MM.1S (cell line): ENCODE results near the gene NFAT5.

ENCODE experiments used
- DNase-seq: peaks from one replicate; pipeline ENCODE4 v3.0.0-alpha.2; 2015
- H2AFZ ChIP-seq: fragments of 300-600 bp; sonication (generic); 2 replicates; pipeline ENCODE4 v1.6.0; 2016; ENCODE audit warnings: antibody characterized with exemption, low read length
- H3F3A ChIP-seq: fragments of 300-600 bp; sonication (generic); 2 replicates; pipeline ENCODE4 v1.6.1; 2016; ENCODE audit warnings: mild to moderate bottlenecking, antibody characterized with exemption, low read length, moderate library complexity, mixed read lengths; ENCODE audit not compliant: insufficient read depth
- H3K27ac ChIP-seq: fragments of 300-600 bp; sonication (generic); 2 replicates; pipeline ENCODE4 v1.5.1; 2016; ENCODE audit warnings: mild to moderate bottlenecking, low read length
- H3K27me3 ChIP-seq: fragments of 300-600 bp; sonication (generic); replicated peaks from 2 replicates; pipeline ENCODE4 v1.6.0; 2016; ENCODE audit warnings: low read length; ENCODE audit not compliant: insufficient read depth
- H3K36me3 ChIP-seq: fragments of 300-600 bp; sonication (generic); replicated peaks from 2 replicates; pipeline ENCODE4 v1.6.1; 2016; ENCODE audit warnings: mild to moderate bottlenecking, low read length, mixed read lengths; ENCODE audit not compliant: insufficient read depth
- H3K4me1 ChIP-seq: fragments of 300-600 bp; sonication (generic); 2 replicates; pipeline ENCODE4 v1.6.1; 2016; ENCODE audit warnings: low read length, mixed read lengths
- H3K4me2 ChIP-seq: fragments of 300-600 bp; sonication (generic); 2 replicates; pipeline ENCODE4 v1.6.0; 2016; ENCODE audit warnings: low read depth, low read length
- H3K4me3 ChIP-seq: fragments of 300-600 bp; sonication (generic); 2 replicates; pipeline ENCODE4 v1.5.1; 2016; ENCODE audit warnings: low read length, mixed read lengths
- H3K79me2 ChIP-seq: fragments of 300-600 bp; sonication (generic); 2 replicates; pipeline ENCODE4 v1.6.1; 2016; ENCODE audit warnings: mixed run types, low read length, mixed read lengths
- H3K9ac ChIP-seq: fragments of 300-600 bp; sonication (generic); 2 replicates; pipeline ENCODE4 v1.6.1; 2016; ENCODE audit warnings: low read length, mixed read lengths
- H3K9me2 ChIP-seq: fragments of 300-600 bp; sonication (generic); replicated peaks from 2 replicates; pipeline ENCODE4 v1.6.1; 2016; ENCODE audit warnings: mild to moderate bottlenecking, low read length, mixed read lengths; ENCODE audit not compliant: insufficient read depth
- H3K9me3 ChIP-seq: fragments of 300-600 bp; sonication (generic); replicated peaks from 2 replicates; pipeline ENCODE4 v1.6.1; 2016; ENCODE audit warnings: mild to moderate bottlenecking, low read length, mixed read lengths; ENCODE audit not compliant: insufficient read depth
- H4K20me1 ChIP-seq: fragments of 300-600 bp; sonication (generic); 2 replicates; pipeline ENCODE4 v1.6.1; 2016; ENCODE audit warnings: mild to moderate bottlenecking, low read length, moderate library complexity, mixed read lengths; ENCODE audit not compliant: insufficient read depth
- CTCF ChIP-seq: fragments of 300-600 bp; sonication (generic); IDR thresholded peaks from 2 replicates; pipeline ENCODE4 v1.5.1; 2016; ENCODE audit warnings: antibody characterized with exemption, low read length, mixed read lengths
- EZH2 ChIP-seq: fragments of 300-600 bp; sonication (generic); optimal IDR thresholded peaks from 2 replicates; pipeline ENCODE3; 2017; ENCODE audit warnings: low read depth, mild to moderate bottlenecking, antibody characterized with exemption, low read length, mixed read lengths
- EZH2phosphoT487 ChIP-seq: fragments of 300-600 bp; sonication (generic); IDR thresholded peaks from 2 replicates; pipeline ENCODE4 v1.6.1; 2018; ENCODE audit warnings: antibody characterized with exemption, low read length

NFAT5 gene

GRCh38 chr16:69701452-69701851, 135.7 kb downstream of the NFAT5 start:
- no peak for DNase-seq
- Histone ChIP-seq H3K36me3 (no peaks in the 10 kb centered on the region), H4K20me1 (no peaks in the 10 kb centered on the region), H3K27ac (no peak overlapping the region), H3K9ac (no peak overlapping the region), H3K4me3 (no peak overlapping the region), H3F3A (no peaks in the 10 kb centered on the region), H3K79me2 (no peaks in the 10 kb centered on the region), H3K4me2 (no peak overlapping the region), H3K9me2 (no peaks in the 10 kb centered on the region), H3K4me1 (no peaks in the 10 kb centered on the region), H2AFZ (no peak overlapping the region), H3K9me3 (no peaks in the 10 kb centered on the region), H3K27me3 (no peaks in the 10 kb centered on the region)
- no peak for TF ChIP-seq EZH2
- no peak for TF ChIP-seq EZH2phosphoT487
- no peak for TF ChIP-seq CTCF

- no peak overlapping the region for H3K27ac ChIP-seq
- no peaks in the 10 kb centered on the region for H3K9me2 ChIP-seq
- H3K36me3 ChIP-seq, result no peaks in the 10 kb centered on the region
- no peaks in the 10 kb centered on the region for H3K4me1 ChIP-seq
- no peak overlapping the region for H3K9ac ChIP-seq
- no peak overlapping the region for H2AFZ ChIP-seq
- no peak for DNase-seq
- H3K79me2 ChIP-seq, result no peaks in the 10 kb centered on the region
- H3F3A ChIP-seq, result no peaks in the 10 kb centered on the region
- H3K4me3 ChIP-seq, result no peak overlapping the region
- H3K27me3 ChIP-seq, result no peaks in the 10 kb centered on the region
- no peaks in the 10 kb centered on the region for H3K9me3 ChIP-seq
- TF ChIP-seq EZH2 (no peak), CTCF (no peak), EZH2phosphoT487 (no peak)
- no peaks in the 10 kb centered on the region for H4K20me1 ChIP-seq
- no peak overlapping the region for H3K4me2 ChIP-seq
These were observed 136.1 kb downstream of the NFAT5 start for GRCh38 chr16:69701866-69702265.

- H3K27ac ChIP-seq, result no peak overlapping the region
- no peak overlapping the region for H3K9ac ChIP-seq
- H3K4me2 ChIP-seq, result no peak overlapping the region
- no peaks in the 10 kb centered on the region for H3K9me3 ChIP-seq
- no peaks in the 10 kb centered on the region for H3F3A ChIP-seq
- no peaks in the 10 kb centered on the region for H3K27me3 ChIP-seq
- H3K36me3 ChIP-seq, result no peaks in the 10 kb centered on the region
- H3K9me2 ChIP-seq, result no peaks in the 10 kb centered on the region
- H3K79me2 ChIP-seq, result no peaks in the 10 kb centered on the region
- no peak overlapping the region for H2AFZ ChIP-seq
- H3K4me1 ChIP-seq, result no peaks in the 10 kb centered on the region
- DNase-seq, result no peak
- H3K4me3 ChIP-seq, result no peak overlapping the region
- no peaks in the 10 kb centered on the region for H4K20me1 ChIP-seq
- TF ChIP-seq EZH2phosphoT487, result no peak
- no peak for TF ChIP-seq CTCF
- TF ChIP-seq EZH2, result no peak
These were observed 137.9 kb downstream of the NFAT5 start for GRCh38 chr16:69703638-69704037.
